ENCODE data around the gene DDR1. TPM values are rescaled to one million over a fixed set of nuclear protein-coding genes. Genes with fewer than 3 reads are reported as not detected.
"Not testable (repeated sequence)": the region's sequence is repeated elsewhere in the genome, so short reads cannot be mapped to it uniquely, and the experiment has no call there.

Gene DDR1
- total RNA-seq, 1 donor from 2014 or later: 88.6 TPM

GRCh38 chr6:30893001-30893591 lies 8.8 kb downstream of the DDR1 start:
- no peak for DNase-seq (ENCODE audit: low read depth)

GRCh38 chr6:30893666-30894065 lies 9.3 kb downstream of the DDR1 start:
- DNase-seq (ENCODE audit: low read depth): no peak

GRCh38 chr6:30894381-30894780 lies 10.1 kb downstream of the DDR1 start:
- DNase-seq (ENCODE audit: low read depth): no peak

GRCh38 chr6:30894935-30895334 lies 10.6 kb downstream of the DDR1 start:
- DNase-seq (ENCODE audit: low read depth): no peak

- no peak for DNase-seq (ENCODE audit: low read depth)
These were observed 11.0 kb downstream of the DDR1 start for GRCh38 chr6:30895343-30895742.

- no peak for DNase-seq (ENCODE audit: low read depth)
These were observed 12.2 kb downstream of the DDR1 start for GRCh38 chr6:30896541-30896940.

GRCh38 chr6:30897882-30898281 lies 13.6 kb downstream of the DDR1 start:
- no peak for DNase-seq (ENCODE audit: low read depth)

- DNase-seq (ENCODE audit: low read depth): no peak
These were observed 14.5 kb downstream of the DDR1 start for GRCh38 chr6:30898750-30899360.

- no peak for DNase-seq (ENCODE audit: low read depth)
These were observed 16.6 kb downstream of the DDR1 start for GRCh38 chr6:30900863-30901417.

GRCh38 chr6:30901436-30901835 lies 17.1 kb downstream of the DDR1 start:
- no peak for DNase-seq (ENCODE audit: low read depth)

- DNase-seq (ENCODE audit: low read depth): not testable (repeated sequence)
These were observed 17.9 kb downstream of the DDR1 start for GRCh38 chr6:30902196-30902595.

- no peak for DNase-seq (ENCODE audit: low read depth)
These were observed 18.4 kb downstream of the DDR1 start for GRCh38 chr6:30902709-30903108.

- DNase-seq (ENCODE audit: low read depth): no peak
These were observed 18.9 kb downstream of the DDR1 start for GRCh38 chr6:30903236-30903635.

- DNase-seq (ENCODE audit: low read depth): not testable (repeated sequence)
These were observed 23.0 kb downstream of the DDR1 start for GRCh38 chr6:30907290-30907757.

GRCh38 chr6:30907758-30908591 lies 23.7 kb downstream of the DDR1 start, which contains the start of gene GTF2H4:
TSS of gene GTF2H4 (plus strand) at chr6:30908207.
- DNase-seq (ENCODE audit: low read depth): peak; percentile 100

GRCh38 chr6:30908700-30909099 lies 24.4 kb downstream of the DDR1 start:
- DNase-seq (ENCODE audit: low read depth): no peak

- DNase-seq (ENCODE audit: low read depth): not testable (repeated sequence)
These were observed 26.2 kb downstream of the DDR1 start for GRCh38 chr6:30910473-30910872.

- DNase-seq (ENCODE audit: low read depth): peak; percentile 33
These were observed 28.6 kb downstream of the DDR1 start for GRCh38 chr6:30912746-30913520.

- DNase-seq (ENCODE audit: low read depth): no peak
These were observed 29.4 kb downstream of the DDR1 start for GRCh38 chr6:30913721-30914075.

- peak; percentile 93 for DNase-seq (ENCODE audit: low read depth)
These were observed 29.9 kb downstream of the DDR1 start, which contains the start of gene VARS2 for GRCh38 chr6:30914076-30914853. TSS of gene VARS2 (plus strand) at chr6:30914238. CDS start at chr6:30914837, 599 bp downstream.

Data from myocyte (in vitro differentiated cells).